ENCODE data around the gene GABARAP.

GABARAP gene

GRCh38 chr17:7222093-7222971 is 19.9 kb downstream of the GABARAP start:
- DNase-seq (ENCODE audit: low read depth) = no peak

GRCh38 chr17:7221278-7222092 is 20.8 kb downstream of the GABARAP start:
- no peak for DNase-seq (ENCODE audit: low read depth)

- no peak for DNase-seq (ENCODE audit: low read depth)
Observed at GRCh38 chr17:7220593-7221277, 21.5 kb downstream of the GABARAP start.

- DNase-seq (ENCODE audit: low read depth) = no peak
Observed at GRCh38 chr17:7219812-7220592, 22.2 kb downstream of the GABARAP start, which contains the start of the genes ACADVL and DLG4. Gene ACADVL, plus strand, starts transcription at chr17:7219938. Its CDS starts 47 bp downstream, at chr17:7219985. Gene DLG4, minus strand, starts transcription at chr17:7219836.

- no peak for DNase-seq (ENCODE audit: low read depth)
Observed at GRCh38 chr17:7219229-7219811, 22.9 kb downstream of the GABARAP start.

GRCh38 chr17:7218758-7219157 is 23.5 kb downstream of the GABARAP start:
- DNase-seq (ENCODE audit: low read depth) = no peak

- DNase-seq (ENCODE audit: low read depth) = no peak
Observed at GRCh38 chr17:7218166-7218565, 24.1 kb downstream of the GABARAP start.

GRCh38 chr17:7217113-7217987 is 24.9 kb downstream of the GABARAP start:
- no peak for DNase-seq (ENCODE audit: low read depth)

GRCh38 chr17:7216242-7217112 is 25.8 kb downstream of the GABARAP start:
- no peak for DNase-seq (ENCODE audit: low read depth)

GRCh38 chr17:7215652-7216180 is 26.5 kb downstream of the GABARAP start:
- DNase-seq (ENCODE audit: low read depth) = no peak

- DNase-seq (ENCODE audit: low read depth) = no peak
Observed at GRCh38 chr17:7215136-7215638, 27.1 kb downstream of the GABARAP start.

- DNase-seq (ENCODE audit: low read depth) = no peak
Observed at GRCh38 chr17:7214300-7215135, 27.7 kb downstream of the GABARAP start.

- DNase-seq (ENCODE audit: low read depth) = no peak
Observed at GRCh38 chr17:7213895-7214299, 28.4 kb downstream of the GABARAP start.

- no peak for DNase-seq (ENCODE audit: low read depth)
Observed at GRCh38 chr17:7211491-7212273, 30.6 kb downstream of the GABARAP start.

- no peak for DNase-seq (ENCODE audit: low read depth)
Observed at GRCh38 chr17:7208754-7209460, 33.3 kb downstream of the GABARAP start.

GRCh38 chr17:7208027-7208571 is 34.1 kb downstream of the GABARAP start:
- no peak for DNase-seq (ENCODE audit: low read depth)

Measured in CMK (cell line).